PC-3 (cell line): Measurements from ENCODE around the gene TUFM. TPM values are rescaled to one million over a fixed set of nuclear protein-coding genes. Genes with fewer than 3 reads are reported as not detected.

Experiments
- ATAC-seq: fragments of 200-7000 bp; cut with Tn5 transposase; 2 replicates; pipeline ENCODE4 v1.9.1; 2020; ENCODE audit warnings: mild to moderate bottlenecking, moderate library complexity
- BruUV-seq: library from RNA; stranded (reverse); fragments of 400-500 nt; replicated peaks from 2 replicates; lab custom pipeline; 2021; lab: Mats Ljungman, UMichigan
- CTCF ChIA-PET: fragments of 300-600 bp; sonication (Branson Sonifier 250); formaldehyde crosslinking; loops from one replicate; lab custom pipeline; 2022; ENCODE audit warnings: antibody characterized with exemption; lab: Charles Lee
- POLR2A ChIA-PET: fragments of 300-600 bp; sonication (Branson Sonifier 250); formaldehyde crosslinking; loops from one replicate; lab custom pipeline; 2022; ENCODE audit warnings: antibody characterized with exemption; ENCODE audit not compliant: unreplicated experiment; lab: Charles Lee
- DNase-seq: peaks from one replicate; pipeline ENCODE4 v3.0.0-alpha.2; 2015
- H2AFZ ChIP-seq: fragments of 300-600 bp; sonication (generic); 2 replicates; pipeline ENCODE4 v1.6.0; 2016; ENCODE audit warnings: antibody characterized with exemption, low read length
- H3F3A ChIP-seq: fragments of 300-600 bp; sonication (generic); one replicate; pipeline ENCODE4 v1.6.0; 2017; ENCODE audit warnings: antibody characterized with exemption, low read length, control low read depth, mild to moderate bottlenecking; ENCODE audit not compliant: unreplicated experiment
- H3K27ac ChIP-seq: fragments of 300-600 bp; sonication (generic); 2 replicates; pipeline ENCODE4 v1.5.1; 2016; ENCODE audit warnings: mild to moderate bottlenecking, low read length
- H3K27me3 ChIP-seq: fragments of 300-600 bp; sonication (generic); 2 replicates; pipeline ENCODE4 v1.6.1; 2016; ENCODE audit warnings: low read length, mixed read lengths
- H3K36me3 ChIP-seq: fragments of 300-600 bp; sonication (generic); 2 replicates; pipeline ENCODE4 v1.6.1; 2016; ENCODE audit warnings: low read depth, mixed run types, low read length, mixed read lengths
- H3K4me1 ChIP-seq: fragments of 300-600 bp; sonication (generic); 2 replicates; pipeline ENCODE4 v1.5.1; 2016; ENCODE audit warnings: low read length; ENCODE audit not compliant: insufficient read depth
- H3K4me2 ChIP-seq: fragments of 300-600 bp; sonication (generic); 2 replicates; pipeline ENCODE4 v1.6.0; 2016; ENCODE audit warnings: low read length
- H3K4me3 ChIP-seq: fragments of 300-600 bp; sonication (generic); 2 replicates; pipeline ENCODE4 v1.5.1; 2016; ENCODE audit warnings: mild to moderate bottlenecking, low read length, mixed read lengths
- H3K79me2 ChIP-seq: fragments of 300-600 bp; sonication (generic); 2 replicates; pipeline ENCODE4 v1.6.1; 2017; ENCODE audit warnings: low read length, mixed read lengths
- H3K9ac ChIP-seq: fragments of 300-600 bp; sonication (generic); 2 replicates; pipeline ENCODE4 v1.6.0; 2016; ENCODE audit warnings: mild to moderate bottlenecking, low read length
- H3K9me2 ChIP-seq: fragments of 300-600 bp; sonication (generic); replicated peaks from 2 replicates; pipeline ENCODE4 v1.6.1; 2016; ENCODE audit warnings: mixed run types, low read length, mixed read lengths
- H3K9me3 ChIP-seq: fragments of 300-600 bp; sonication (generic); 2 replicates; pipeline ENCODE4 v1.6.1; 2016; ENCODE audit warnings: low read length, mixed read lengths
- H4K20me1 ChIP-seq: fragments of 300-600 bp; sonication (generic); 2 replicates; pipeline ENCODE4 v1.6.1; 2016; ENCODE audit warnings: low read length, mixed read lengths
- CTCF ChIP-seq: fragments of 300-600 bp; sonication (generic); conservative IDR thresholded peaks from 2 replicates; pipeline ENCODE4 v1.5.1; 2017; ENCODE audit warnings: antibody characterized with exemption, low read depth, mild to moderate bottlenecking, low read length
- EZH2 ChIP-seq: fragments of 300-600 bp; sonication (generic); IDR thresholded peaks from one replicate; pipeline ENCODE4 v1.6.1; 2017; ENCODE audit warnings: antibody characterized with exemption, mild to moderate bottlenecking, low read length; ENCODE audit not compliant: unreplicated experiment
- EZH2phosphoT487 ChIP-seq: fragments of 300-600 bp; sonication (generic); IDR thresholded peaks from 2 replicates; pipeline ENCODE4 v1.6.1; 2018; ENCODE audit warnings: mild to moderate bottlenecking, antibody characterized with exemption, low read length, borderline replicate concordance
- intact Hi-C: fragments of 100-400 bp; cut with micrococcal nuclease; formaldehyde crosslinking; loops from 2 replicates; pipeline ENCODE4 v1.9.0; 2023
- total RNA-seq: library from RNA; depleted of rRNA; stranded (reverse); fragments of >200 nt; gene quantifications from 2 replicates; pipeline ENCODE4 v1.2.3, GENCODE V29; 2014

TUFM gene
- total RNA-seq, 1 experiment from 2014 or later = 185 TPM

- BruUV-seq = no TSS peak
- intact Hi-C loops = no loop called here
- Histone ChIP-seq H3K9me3 (no peaks in the 10 kb centered on the region), H3K9me2 (no peaks in the 10 kb centered on the region), H3K36me3 (no peaks in the 10 kb centered on the region), H3K27me3 (no peaks in the 10 kb centered on the region), H3K27ac (no peak overlapping the region), H4K20me1 (no peaks in the 10 kb centered on the region), H3F3A (no peaks in the 10 kb centered on the region), H3K79me2 (no peaks in the 10 kb centered on the region), H3K9ac (no peak overlapping the region), H3K4me1 (no peaks in the 10 kb centered on the region), H3K4me2 (no peak overlapping the region), H3K4me3 (no peak overlapping the region), H2AFZ (no peak overlapping the region)
- TF ChIP-seq EZH2phosphoT487 (no peak), CTCF (no peak), EZH2 (no peak)
- no peak for DNase-seq
- ChIA-PET CTCF (no interaction called here), POLR2A (no interaction called here)
- no peak for ATAC-seq
These were observed 40.8 kb upstream of the TUFM start for GRCh38 chr16:28886945-28887344.

- POLR2A ChIA-PET = no interaction called here
- no TSS peak for BruUV-seq
- 0 out of 2 replicates have a peak, but pooled peaks cover 4% of the 10 kb centered on the region for H3K4me1 ChIP-seq
- TF ChIP-seq CTCF (no peak), EZH2 (no peak), EZH2phosphoT487 (no peak)
- no peaks in the 10 kb centered on the region for H3K9me2 ChIP-seq
- H3K4me3 ChIP-seq = no peak overlapping the region
- no peaks in the 10 kb centered on the region for H3K27me3 ChIP-seq
- intact Hi-C loops = no loop called here
- ATAC-seq = no peak
- no peaks in the 10 kb centered on the region for H4K20me1 ChIP-seq
- H3K27ac ChIP-seq = no peak overlapping the region
- CTCF ChIA-PET = no interaction called here
- H3K79me2 ChIP-seq = no peaks in the 10 kb centered on the region
- no peaks in the 10 kb centered on the region for H3F3A ChIP-seq
- H2AFZ ChIP-seq = no peak overlapping the region
- H3K9me3 ChIP-seq = no peaks in the 10 kb centered on the region
- no peak overlapping the region for H3K4me2 ChIP-seq
- no peak for DNase-seq
- no peaks in the 10 kb centered on the region for H3K36me3 ChIP-seq
- H3K9ac ChIP-seq = no peak overlapping the region
These were observed 37.9 kb upstream of the TUFM start for GRCh38 chr16:28884045-28884444.

GRCh38 chr16:28883221-28883996, 37.3 kb upstream of the TUFM start:
- intact Hi-C loops = no loop called here
- no peak overlapping the region for H2AFZ ChIP-seq
- no peaks in the 10 kb centered on the region for H3K79me2 ChIP-seq
- DNase-seq (no peak), ATAC-seq (no peak)
- no peaks in the 10 kb centered on the region for H4K20me1 ChIP-seq
- POLR2A ChIA-PET = no interaction called here
- no peaks in the 10 kb centered on the region for H3K36me3 ChIP-seq
- TF ChIP-seq CTCF = no peak
- no peak for TF ChIP-seq EZH2
- TF ChIP-seq EZH2phosphoT487 = no peak
- no peak overlapping the region for H3K4me3 ChIP-seq
- no TSS peak for BruUV-seq
- no peaks in the 10 kb centered on the region for H3F3A ChIP-seq
- CTCF ChIA-PET = no interaction called here
- H3K4me1 ChIP-seq = peaks cover 8% of the 10 kb centered on the region; the same call in 1 of the 2 replicates
- H3K4me2 ChIP-seq = no peak overlapping the region
- H3K9me2 ChIP-seq = no peaks in the 10 kb centered on the region
- no peak overlapping the region for H3K9ac ChIP-seq
- no peaks in the 10 kb centered on the region for H3K9me3 ChIP-seq
- no peaks in the 10 kb centered on the region for H3K27me3 ChIP-seq
- H3K27ac ChIP-seq = no peak overlapping the region
